B cell (primary cell): ENCODE results near the gene LEMD2. TPM values are rescaled to one million over a fixed set of nuclear protein-coding genes. Genes with fewer than 3 reads are reported as not detected.
A peak's percentile ranks its signal among the peaks of the same experiment; 100 is the strongest.

Experiments
- ATAC-seq: fragments of 200-7000 bp; cut with Tn5 transposase; one replicate; pipeline ENCODE4 v1.10.0; 2021; ENCODE audit warnings: low read depth, mild to moderate bottlenecking, moderate number of reproducible peaks, moderate library complexity
- CTCF ChIA-PET: fragments of 350-600 bp; sonication (Branson Sonifier 250); formaldehyde crosslinking; loops from one replicate; lab custom pipeline; 2021; ENCODE audit warnings: antibody characterized with exemption, inconsistent platforms; lab: Charles Lee
- POLR2A ChIA-PET: fragments of 350-600 bp; sonication (Branson Sonifier 250); formaldehyde crosslinking; loops from one replicate; lab custom pipeline; 2021; ENCODE audit warnings: antibody characterized with exemption; lab: Charles Lee
- DNase-seq: peaks from one replicate; pipeline ENCODE4 v3.0.0; 2013
- H2AFZ ChIP-seq: 2 replicates; pipeline ENCODE4 v1.6.1; 2012; ENCODE audit warnings: mild to moderate bottlenecking, low read depth, low read length; ENCODE audit not compliant: insufficient read depth, poor library complexity, severe bottlenecking
- H3K27ac ChIP-seq, 2 donors: 1 replicate in 1 of 2; 2 replicates in 1 of 2; pipeline ENCODE4 v1.5.1; 2012 to 2013; ENCODE audit warnings: low read length in 2 of 2, mild to moderate bottlenecking in 2 of 2, moderate library complexity in 1 of 2
- H3K27me3 ChIP-seq, 4 experiments: fragments of 200-600 bp in 1 of 4; sonication (generic) in 1 of 4; replicated peaks in 1 of 4; 1 replicate in 2 of 4; 2 replicates in 2 of 4; pipeline versions ENCODE4 v1.6.1 to v1.7.0; 2013 to 2016; ENCODE audit warnings: low read length in 3 of 4, mild to moderate bottlenecking in 2 of 4, mixed read lengths in 1 of 4, moderate library complexity in 1 of 4; ENCODE audit not compliant: insufficient read depth in 4 of 4, control insufficient read depth in 3 of 4; ENCODE audit errors: control extremely low read depth in 1 of 4
- H3K36me3 ChIP-seq, 2 experiments: replicated peaks in 1 of 2; 1 replicate in 1 of 2; 2 replicates in 1 of 2; pipeline versions ENCODE4 v1.6.1 to v1.7.1; 2013; ENCODE audit warnings: low read length in 1 of 2; ENCODE audit not compliant: insufficient read depth in 2 of 2, control insufficient read depth in 1 of 2; ENCODE audit errors: control extremely low read depth in 1 of 2, extremely low read depth in 1 of 2
- H3K4me1 ChIP-seq, 2 donors: fragments of 200-600 bp in 1 of 2; sonication (generic) in 1 of 2; 1 replicate in 1 of 2; 2 replicates in 1 of 2; pipeline versions ENCODE4 v1.5.1 to v1.6.1; 2013 to 2017; ENCODE audit warnings: low read length in 2 of 2; ENCODE audit not compliant: control insufficient read depth in 2 of 2, insufficient read depth in 2 of 2
- H3K4me2 ChIP-seq: replicated peaks from 2 replicates; pipeline ENCODE3; 2012; ENCODE audit warnings: mild to moderate bottlenecking, low read depth, low read length; ENCODE audit not compliant: poor library complexity, severe bottlenecking
- H3K4me3 ChIP-seq, 5 experiments: fragments of 200-600 bp in 1 of 5; sonication (generic) in 1 of 5; 1 replicate in 3 of 5; 2 replicates in 2 of 5; pipeline versions ENCODE4 v1.5.1 to v1.7.0; 2011 to 2016; ENCODE audit warnings: low read length in 4 of 5, mild to moderate bottlenecking in 4 of 5, low read depth in 2 of 5, control low read depth in 1 of 5, moderate library complexity in 1 of 5; ENCODE audit not compliant: insufficient read depth in 1 of 5; ENCODE audit errors: control extremely low read depth in 1 of 5, extremely low read depth in 1 of 5
- H3K79me2 ChIP-seq: fragments of 200-600 bp; sonication (generic); one replicate; pipeline ENCODE4 v1.6.0; 2016; ENCODE audit warnings: low read length; ENCODE audit not compliant: control insufficient read depth, insufficient read depth
- H3K9ac ChIP-seq: fragments of 200-600 bp; sonication (generic); 2 replicates; pipeline ENCODE4 v1.6.1; 2017; ENCODE audit warnings: mild to moderate bottlenecking, low read length, moderate library complexity
- H3K9me3 ChIP-seq, 3 donors: one replicate each; pipeline versions ENCODE4 v1.6.1 to v1.7.1; 2013; ENCODE audit warnings: low read length in 2 of 3; ENCODE audit not compliant: control insufficient read depth in 2 of 3, insufficient read depth in 1 of 3; ENCODE audit errors: control extremely low read depth in 1 of 3
- H4K20me1 ChIP-seq: 2 replicates; pipeline ENCODE4 v1.6.0; 2012; ENCODE audit warnings: mild to moderate bottlenecking, low read length; ENCODE audit not compliant: insufficient read depth, control insufficient read depth, poor library complexity, severe bottlenecking
- H3K27ac Mint-ChIP-seq: one replicate; pipeline ENCODE4 v1.8.0; 2021; ENCODE audit warnings: mixed read lengths
- H3K27me3 Mint-ChIP-seq: one replicate; pipeline ENCODE4 v1.8.0; 2021; ENCODE audit warnings: mixed read lengths
- H3K4me1 Mint-ChIP-seq: one replicate; pipeline ENCODE4 v1.8.0; 2021; ENCODE audit warnings: mixed read lengths
- H3K4me3 Mint-ChIP-seq: one replicate; pipeline ENCODE4 v1.8.0; 2021; ENCODE audit warnings: mixed read lengths
- H3K9me3 Mint-ChIP-seq: one replicate; pipeline ENCODE4 v1.8.0; 2022; ENCODE audit warnings: mixed read lengths; ENCODE audit not compliant: insufficient read depth
- CTCF ChIP-seq: fragments of 200-600 bp; IDR thresholded peaks from one replicate; pipeline ENCODE4 v1.8.0; 2022; ENCODE audit warnings: antibody characterized with exemption, mild to moderate bottlenecking
- EZH2 ChIP-seq: IDR thresholded peaks from 2 replicates; pipeline ENCODE4 v1.6.1; 2012; ENCODE audit warnings: borderline replicate concordance, low read depth, mild to moderate bottlenecking, moderate library complexity, low read length; ENCODE audit not compliant: insufficient read depth, poor library complexity, severe bottlenecking
- WGBS: methylation state at CpG from one replicate; pipeline ENCODE4 v1.1.5; 2013; ENCODE audit warnings: missing lambda C conversion rate; ENCODE audit not compliant: insufficient coverage; 5-methylcytosine and 5-hydroxymethylcytosine counted together
- intact Hi-C: fragments of 100-400 bp; cut with micrococcal nuclease; formaldehyde crosslinking; loops from one replicate; pipeline ENCODE4 v1.10.0; 2022
- polyA plus RNA-seq: library from polyadenylated mRNA; depleted of rRNA; stranded (reverse); fragments of >200 nt; gene quantifications from 2 replicates; pipeline ENCODE4 v1.2.3, GENCODE V29; 2012
- total RNA-seq, 2 donors: library from RNA; stranded (reverse); fragments of 120-200 nt in 1 of 2; gene quantifications; 1 replicate in 1 of 2; 2 replicates in 1 of 2; pipeline versions ENCODE4 v1.2.3 to v1.2.4, GENCODE V29; 2013 to 2022

LEMD2 gene
- total and polyA plus RNA-seq, 2 donors (not counting 1 experiment from before 2014, with no cell fraction given): 58.7 to 113 TPM

GRCh38 chr6:33744001-33744848 is 44.7 kb downstream of the LEMD2 start:
- H3K36me3 ChIP-seq: no peaks in the 10 kb centered on the region
- H3K27ac Mint-ChIP-seq: peak overlapping the region; percentile 23
- TF ChIP-seq EZH2 (no peak), CTCF (peak; percentile 86)
- WGBS: 32% methylated on average over 8 of the region's 11 CpGs
- peaks cover 24% of the 10 kb centered on the region for H3K27me3 Mint-ChIP-seq
- ATAC-seq (peak; percentile 81), DNase-seq (peak; percentile 81)
- H3K27me3 ChIP-seq: peaks cover 0 to 9% (median under 1%) of the 10 kb centered on the region in 4 experiments
- H3K9me3 ChIP-seq: no peaks in the 10 kb centered on the region
- H3K4me1 ChIP-seq: peaks cover 0 to 3% of the 10 kb centered on the region in 2 donors
- H3K4me3 ChIP-seq: no peak overlapping the region
- intact Hi-C loops: loop anchor here (1.0 kb wide), 4 partner anchors 33 to 410 kb away; partner anchors contain the start of gene UQCC2
- no peak overlapping the region for H3K4me2 ChIP-seq
- ChIA-PET CTCF (interaction anchor here (0.5 to 4.1 kb wide), 25 partner anchors 8 to 882 kb away, joined by 3 to 27 read pairs (median 6); partner anchors contain the start of genes BAK1 and UQCC2), POLR2A (no interaction called here)
- H3K4me1 Mint-ChIP-seq: peaks cover 3% of the 10 kb centered on the region
- H3K27ac ChIP-seq: no peak overlapping the region
- no peaks in the 10 kb centered on the region for H3K79me2 ChIP-seq
- no peak overlapping the region for H3K9ac ChIP-seq
- no peak overlapping the region for H2AFZ ChIP-seq
- H4K20me1 ChIP-seq: no peaks in the 10 kb centered on the region
- H3K4me3 Mint-ChIP-seq: no peak overlapping the region
- H3K9me3 Mint-ChIP-seq: no peaks in the 10 kb centered on the region

GRCh38 chr6:33742837-33743236 is 46.1 kb downstream of the LEMD2 start:
- H4K20me1 ChIP-seq: no peaks in the 10 kb centered on the region
- peaks cover 0 to 3% of the 10 kb centered on the region in 2 donors for H3K4me1 ChIP-seq
- TF ChIP-seq CTCF: no peak
- TF ChIP-seq EZH2: no peak
- no peaks in the 10 kb centered on the region for H3K9me3 ChIP-seq
- ChIA-PET CTCF (interaction anchor here (0.7 to 4.1 kb wide), 14 partner anchors 12 to 678 kb away, joined by 3 to 27 read pairs (median 7); partner anchors contain the start of gene UQCC2), POLR2A (no interaction called here)
- no peak overlapping the region for H3K4me3 ChIP-seq
- H3K27me3 Mint-ChIP-seq: peaks cover 24% of the 10 kb centered on the region
- intact Hi-C loops: no loop called here
- no peak for ATAC-seq
- H3K27ac Mint-ChIP-seq: no peak overlapping the region
- H3K9me3 Mint-ChIP-seq: no peaks in the 10 kb centered on the region
- H3K4me3 Mint-ChIP-seq: no peak overlapping the region
- H3K79me2 ChIP-seq: no peaks in the 10 kb centered on the region
- peaks cover 0 to 6% (median under 1%) of the 10 kb centered on the region in 4 experiments for H3K27me3 ChIP-seq
- WGBS: 82% methylated on average over 7 of the region's 7 CpGs
- no peak overlapping the region for H3K9ac ChIP-seq
- no peak for DNase-seq
- H3K36me3 ChIP-seq: no peaks in the 10 kb centered on the region
- H2AFZ ChIP-seq: no peak overlapping the region
- H3K27ac ChIP-seq: no peak overlapping the region
- H3K4me1 Mint-ChIP-seq: peaks cover 3% of the 10 kb centered on the region
- no peak overlapping the region for H3K4me2 ChIP-seq
